DND-41 (cell line): ENCODE measurements around the gene SIX3.

Experiments
- CTCF ChIP-seq: IDR thresholded peaks from 2 replicates; pipeline ENCODE4 v1.5.1; 2012; ENCODE audit warnings: borderline replicate concordance, low read length, moderate library complexity, mild to moderate bottlenecking; ENCODE audit not compliant: poor library complexity, severe bottlenecking; ENCODE audit errors: extremely low read depth
- EZH2 ChIP-seq: IDR thresholded peaks from 3 replicates; pipeline ENCODE4 v1.6.1; 2012; ENCODE audit warnings: borderline replicate concordance, low read depth, mild to moderate bottlenecking, moderate library complexity, low read length, inconsistent platforms; ENCODE audit not compliant: severe bottlenecking

DNA sequence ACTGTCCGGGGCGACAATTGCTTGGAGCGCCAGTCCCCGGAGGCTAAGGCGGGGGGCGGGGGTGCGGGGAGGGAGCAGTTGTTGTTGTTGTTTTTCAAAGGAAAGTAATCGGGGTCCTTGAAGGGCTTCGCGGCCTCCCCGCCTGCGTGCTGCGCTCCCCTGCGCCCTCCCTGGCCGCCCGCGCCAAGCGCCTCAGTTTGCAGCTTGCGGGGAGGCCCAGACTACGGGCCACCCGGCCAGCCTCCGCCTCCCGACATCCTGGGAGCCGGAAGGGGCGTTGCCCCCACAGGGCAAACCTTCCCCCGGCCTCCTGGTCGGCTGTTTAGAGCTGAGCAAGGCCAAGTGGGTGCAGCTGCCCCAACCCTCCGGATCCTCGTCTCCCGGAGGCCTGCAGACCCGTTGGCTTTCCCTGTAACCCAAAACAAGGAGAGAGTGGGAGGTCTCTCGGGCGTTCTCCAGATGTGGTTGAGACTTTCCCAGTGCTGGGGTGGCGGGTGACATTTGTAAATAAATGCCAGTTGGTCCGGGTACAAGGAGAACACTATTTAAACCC lies 3.7 kb upstream of the SIX3 start:
- no peak for TF ChIP-seq CTCF
- no peak for TF ChIP-seq EZH2
